Bronchial smooth muscle cell (primary cell): ENCODE results near the gene SH2B2. TPM values are rescaled to one million over a fixed set of nuclear protein-coding genes. Genes with fewer than 3 reads are reported as not detected.

Experiments
- total RNA-seq: library from RNA; depleted of rRNA; stranded (reverse); fragments of >200 nt; gene quantifications from 2 replicates; pipeline ENCODE4 v1.2.1, GENCODE V29; 2014

The SH2B2 gene
- total RNA-seq: 0.94 and 0.95 TPM in 2 replicates

GRCh38 chr7:102286237-102287110, at the start of gene SH2B2:
TSS of gene SH2B2 (plus strand) at chr7:102286868. CDS start at chr7:102300551, 13,683 bp downstream.

GRCh38 chr7:102356344-102356743, 69.7 kb downstream of the SH2B2 start, which contains the start of gene SPDYE6:
TSS of gene SPDYE6 (minus strand) at chr7:102356444. CDS start at chr7:102356023, 421 bp downstream.

Other genes starting within 250 kb of the SH2B2 start
- not detected in 2 replicates for gene SPDYE6, start 69.6 kb downstream of the SH2B2 start, total RNA-seq
- 9.7 and 14.5 TPM in 2 replicates for gene PRKRIP1, start 109.5 kb downstream of the SH2B2 start, total RNA-seq
- 27.8 and 27.9 TPM in 2 replicates for gene ORAI2, start 146.7 kb downstream of the SH2B2 start, total RNA-seq
- gene ALKBH4, start 178.0 kb downstream of the SH2B2 start, total RNA-seq: 11.0 and 11.1 TPM in 2 replicates
- gene LRWD1, start 178.1 kb downstream of the SH2B2 start, total RNA-seq: 13.5 and 14.7 TPM in 2 replicates
- gene POLR2J, start 192.1 kb downstream of the SH2B2 start, total RNA-seq: 23.2 and 29.8 TPM in 2 replicates
- 3.2 and 4.6 TPM in 2 replicates for gene RASA4B, start 230.9 kb downstream of the SH2B2 start, total RNA-seq